Activated CD4-positive, alpha-beta T cell treated with anti-CD3 and anti-CD28 coated beads, Interleukin-2, amount 50 U/mL, for 24 hours (primary cell): Measurements from ENCODE around the gene FAM78A.

Source experiments
- DNase-seq, 2 donors: peaks; one replicate each; pipeline ENCODE4 v3.0.0-alpha.2; 2020; ENCODE audit warnings: low read depth in 1 of 2, low spot score in 1 of 2

FAM78A gene

GRCh38 chr9:131239161-131239975, 36.9 kb downstream of the FAM78A start:
- no peak for DNase-seq

GRCh38 chr9:131238402-131239021, 37.8 kb downstream of the FAM78A start:
- DNase-seq: no peak

- peak; percentile 66 to 81 for DNase-seq
Observed at GRCh38 chr9:131237931-131238401, 38.3 kb downstream of the FAM78A start.

GRCh38 chr9:131237291-131237690, 39.0 kb downstream of the FAM78A start:
- DNase-seq: no peak

- no peak for DNase-seq
Observed at GRCh38 chr9:131236761-131237160, 39.5 kb downstream of the FAM78A start.

- no peak for DNase-seq
Observed at GRCh38 chr9:131236161-131236560, 40.1 kb downstream of the FAM78A start.

- DNase-seq: no peak
Observed at GRCh38 chr9:131235480-131235851, 40.8 kb downstream of the FAM78A start.

GRCh38 chr9:131234799-131235479, 41.4 kb downstream of the FAM78A start:
- DNase-seq: no peak

- no peak for DNase-seq
Observed at GRCh38 chr9:131233995-131234394, 42.3 kb downstream of the FAM78A start.

GRCh38 chr9:131233556-131233955, 42.8 kb downstream of the FAM78A start:
- no peak for DNase-seq

GRCh38 chr9:131228988-131229387, 47.3 kb downstream of the FAM78A start:
- no peak for DNase-seq

- DNase-seq: no peak
Observed at GRCh38 chr9:131227959-131228460, 48.3 kb downstream of the FAM78A start.

- no peak for DNase-seq
Observed at GRCh38 chr9:131227112-131227958, 49.0 kb downstream of the FAM78A start.

GRCh38 chr9:131226226-131226625, 50.1 kb downstream of the FAM78A start:
- no peak for DNase-seq

GRCh38 chr9:131222460-131222859, 53.9 kb downstream of the FAM78A start:
- DNase-seq: no peak

- no peak for DNase-seq
Observed at GRCh38 chr9:131220485-131220884, 55.8 kb downstream of the FAM78A start.

GRCh38 chr9:131218370-131218769, 57.9 kb downstream of the FAM78A start:
- DNase-seq: no peak

GRCh38 chr9:131217331-131218031, 58.8 kb downstream of the FAM78A start:
- no peak for DNase-seq

- no peak for DNase-seq
Observed at GRCh38 chr9:131216806-131217205, 59.5 kb downstream of the FAM78A start.

GRCh38 chr9:131214876-131215275, 61.4 kb downstream of the FAM78A start:
- DNase-seq: no peak
